GM18508 (cell line): Measurements from ENCODE around the gene SALL4.
"Not testable (repeated sequence)": the region's sequence is repeated elsewhere in the genome, so short reads cannot be mapped to it uniquely, and the experiment has no call there.

Source experiments
- ATAC-seq: cut with Tn5 transposase; IDR thresholded peaks from one replicate; pipeline ENCODE4 v1.9.1; 2021; ENCODE audit warnings: moderate number of reproducible peaks; ENCODE audit not compliant: insufficient read depth, unreplicated experiment

SALL4 gene

GRCh38 chr20:51767867-51768758 is 34.2 kb downstream of the SALL4 start, which contains the start of gene ATP9A:
Gene ATP9A, minus strand, starts transcription at chr20:51768390. Its CDS starts 21 bp downstream, at chr20:51768369.
- ATAC-seq, result no peak

- no peak for ATAC-seq
Measured at GRCh38 chr20:51766994-51767866, 35.1 kb downstream of the SALL4 start.

GRCh38 chr20:51765381-51765780 is 36.9 kb downstream of the SALL4 start:
- ATAC-seq, result not testable (repeated sequence)

- no peak for ATAC-seq
Measured at GRCh38 chr20:51763965-51764602, 38.2 kb downstream of the SALL4 start.

GRCh38 chr20:51760905-51761546 is 41.3 kb downstream of the SALL4 start:
- ATAC-seq, result no peak

GRCh38 chr20:51759769-51760510 is 42.4 kb downstream of the SALL4 start:
- ATAC-seq, result no peak

- ATAC-seq, result no peak
Measured at GRCh38 chr20:51758978-51759544, 43.3 kb downstream of the SALL4 start.

- ATAC-seq, result no peak
Measured at GRCh38 chr20:51757226-51757625, 45.1 kb downstream of the SALL4 start.

- ATAC-seq, result no peak
Measured at GRCh38 chr20:51756653-51757052, 45.7 kb downstream of the SALL4 start.

- not testable (repeated sequence) for ATAC-seq
Measured at GRCh38 chr20:51753220-51753619, 49.1 kb downstream of the SALL4 start.

- no peak for ATAC-seq
Measured at GRCh38 chr20:51752343-51752951, 49.9 kb downstream of the SALL4 start.

GRCh38 chr20:51750770-51751388 is 51.4 kb downstream of the SALL4 start:
- no peak for ATAC-seq

GRCh38 chr20:51750037-51750769 is 52.1 kb downstream of the SALL4 start:
- ATAC-seq, result no peak

- no peak for ATAC-seq
Measured at GRCh38 chr20:51749674-51750036, 52.7 kb downstream of the SALL4 start.

GRCh38 chr20:51747182-51747911 is 55.0 kb downstream of the SALL4 start:
- no peak for ATAC-seq

GRCh38 chr20:51745804-51746203 is 56.5 kb downstream of the SALL4 start:
- no peak for ATAC-seq

GRCh38 chr20:51740838-51741237 is 61.5 kb downstream of the SALL4 start:
- no peak for ATAC-seq
